PC-3 (cell line): ENCODE data around the gene LTB. TPM values are rescaled to one million over a fixed set of nuclear protein-coding genes. Genes with fewer than 3 reads are reported as not detected.
"Not testable (repeated sequence)": the region's sequence is repeated elsewhere in the genome, so short reads cannot be mapped to it uniquely, and the experiment has no call there.

Source experiments
- ATAC-seq: fragments of 200-7000 bp; cut with Tn5 transposase; 2 replicates; pipeline ENCODE4 v1.9.1; 2020; ENCODE audit warnings: mild to moderate bottlenecking, moderate library complexity
- BruUV-seq: library from RNA; stranded (reverse); fragments of 400-500 nt; replicated peaks from 2 replicates; lab custom pipeline; 2021; lab: Mats Ljungman, UMichigan
- CTCF ChIA-PET: fragments of 300-600 bp; sonication (Branson Sonifier 250); formaldehyde crosslinking; loops from one replicate; lab custom pipeline; 2022; ENCODE audit warnings: antibody characterized with exemption; lab: Charles Lee
- POLR2A ChIA-PET: fragments of 300-600 bp; sonication (Branson Sonifier 250); formaldehyde crosslinking; loops from one replicate; lab custom pipeline; 2022; ENCODE audit warnings: antibody characterized with exemption; ENCODE audit not compliant: unreplicated experiment; lab: Charles Lee
- DNase-seq: peaks from one replicate; pipeline ENCODE4 v3.0.0-alpha.2; 2015
- H2AFZ ChIP-seq: fragments of 300-600 bp; sonication (generic); 2 replicates; pipeline ENCODE4 v1.6.0; 2016; ENCODE audit warnings: antibody characterized with exemption, low read length
- H3F3A ChIP-seq: fragments of 300-600 bp; sonication (generic); one replicate; pipeline ENCODE4 v1.6.0; 2017; ENCODE audit warnings: antibody characterized with exemption, low read length, control low read depth, mild to moderate bottlenecking; ENCODE audit not compliant: unreplicated experiment
- H3K27ac ChIP-seq: fragments of 300-600 bp; sonication (generic); 2 replicates; pipeline ENCODE4 v1.5.1; 2016; ENCODE audit warnings: mild to moderate bottlenecking, low read length
- H3K27me3 ChIP-seq: fragments of 300-600 bp; sonication (generic); 2 replicates; pipeline ENCODE4 v1.6.1; 2016; ENCODE audit warnings: low read length, mixed read lengths
- H3K36me3 ChIP-seq: fragments of 300-600 bp; sonication (generic); 2 replicates; pipeline ENCODE4 v1.6.1; 2016; ENCODE audit warnings: low read depth, mixed run types, low read length, mixed read lengths
- H3K4me1 ChIP-seq: fragments of 300-600 bp; sonication (generic); 2 replicates; pipeline ENCODE4 v1.5.1; 2016; ENCODE audit warnings: low read length; ENCODE audit not compliant: insufficient read depth
- H3K4me2 ChIP-seq: fragments of 300-600 bp; sonication (generic); 2 replicates; pipeline ENCODE4 v1.6.0; 2016; ENCODE audit warnings: low read length
- H3K4me3 ChIP-seq: fragments of 300-600 bp; sonication (generic); 2 replicates; pipeline ENCODE4 v1.5.1; 2016; ENCODE audit warnings: mild to moderate bottlenecking, low read length, mixed read lengths
- H3K79me2 ChIP-seq: fragments of 300-600 bp; sonication (generic); 2 replicates; pipeline ENCODE4 v1.6.1; 2017; ENCODE audit warnings: low read length, mixed read lengths
- H3K9ac ChIP-seq: fragments of 300-600 bp; sonication (generic); 2 replicates; pipeline ENCODE4 v1.6.0; 2016; ENCODE audit warnings: mild to moderate bottlenecking, low read length
- H3K9me2 ChIP-seq: fragments of 300-600 bp; sonication (generic); replicated peaks from 2 replicates; pipeline ENCODE4 v1.6.1; 2016; ENCODE audit warnings: mixed run types, low read length, mixed read lengths
- H3K9me3 ChIP-seq: fragments of 300-600 bp; sonication (generic); 2 replicates; pipeline ENCODE4 v1.6.1; 2016; ENCODE audit warnings: low read length, mixed read lengths
- H4K20me1 ChIP-seq: fragments of 300-600 bp; sonication (generic); 2 replicates; pipeline ENCODE4 v1.6.1; 2016; ENCODE audit warnings: low read length, mixed read lengths
- EZH2 ChIP-seq: fragments of 300-600 bp; sonication (generic); IDR thresholded peaks from one replicate; pipeline ENCODE4 v1.6.1; 2017; ENCODE audit warnings: antibody characterized with exemption, mild to moderate bottlenecking, low read length; ENCODE audit not compliant: unreplicated experiment
- EZH2phosphoT487 ChIP-seq: fragments of 300-600 bp; sonication (generic); IDR thresholded peaks from 2 replicates; pipeline ENCODE4 v1.6.1; 2018; ENCODE audit warnings: mild to moderate bottlenecking, antibody characterized with exemption, low read length, borderline replicate concordance
- intact Hi-C: fragments of 100-400 bp; cut with micrococcal nuclease; formaldehyde crosslinking; loops from 2 replicates; pipeline ENCODE4 v1.9.0; 2023
- total RNA-seq: library from RNA; depleted of rRNA; stranded (reverse); fragments of >200 nt; gene quantifications from 2 replicates; pipeline ENCODE4 v1.2.3, GENCODE V29; 2014
- TF ChIP-seq, protein P1 (sequence below): fragments of 300-600 bp; sonication (generic); conservative IDR thresholded peaks from 2 replicates; pipeline ENCODE4 v1.5.1; 2017; ENCODE audit warnings: antibody characterized with exemption, low read depth, mild to moderate bottlenecking, low read length

The LTB gene
- total RNA-seq, 1 experiment from 2014 or later, result 1.5 TPM

DNA sequence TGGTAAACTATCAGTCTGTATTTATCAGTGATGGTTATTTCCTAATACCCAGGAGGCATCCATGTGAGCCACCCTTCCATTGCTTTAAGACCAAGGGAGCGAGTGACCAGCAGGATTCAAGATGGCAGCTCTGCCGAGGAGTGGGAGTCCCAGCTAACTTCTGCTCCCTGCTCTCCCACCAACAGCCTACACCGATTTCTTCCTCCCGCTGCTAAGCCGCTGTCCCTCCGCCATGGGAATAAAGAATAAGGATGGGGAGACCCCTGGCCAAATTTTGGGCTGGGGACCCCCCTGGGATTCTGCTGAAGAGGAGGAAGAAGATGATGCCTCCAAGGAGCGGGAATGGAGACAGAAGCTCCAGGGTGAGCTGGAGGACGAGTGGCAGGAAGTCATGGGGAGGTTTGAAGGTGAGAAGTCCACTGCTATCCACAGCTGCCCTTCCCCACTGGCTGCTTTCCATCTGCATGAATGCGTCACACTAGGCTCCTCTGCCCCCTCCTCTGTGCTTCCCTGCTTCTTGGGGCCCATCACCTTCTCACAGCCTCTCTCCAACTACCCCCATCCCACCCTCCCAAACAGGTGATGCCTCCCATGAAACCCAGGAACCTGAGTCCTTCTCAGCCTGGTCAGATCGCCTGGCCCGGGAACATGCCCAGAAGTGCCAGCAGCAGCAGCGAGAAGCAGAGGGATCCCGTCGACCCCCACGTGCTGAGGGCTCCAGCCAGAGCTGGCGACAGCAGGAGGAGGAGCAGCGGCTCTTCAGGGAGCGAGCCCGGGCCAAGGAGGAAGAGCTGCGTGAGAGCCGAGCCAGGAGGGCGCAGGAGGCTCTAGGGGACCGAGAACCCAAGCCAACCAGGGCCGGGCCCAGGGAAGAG, 24.5 kb downstream of the LTB start:
- no peak for ATAC-seq
- Histone ChIP-seq H3K4me1 (peaks cover 18% of the 10 kb centered on the region), H3K9me3 (no peaks in the 10 kb centered on the region), H3K27ac (no peak overlapping the region), H4K20me1 (no peaks in the 10 kb centered on the region), H3K36me3 (peaks cover 22% of the 10 kb centered on the region), H3K9ac (no peak overlapping the region), H3K4me3 (no peak overlapping the region), H2AFZ (no peak overlapping the region), H3F3A (no peaks in the 10 kb centered on the region), H3K27me3 (no peaks in the 10 kb centered on the region), H3K9me2 (no peaks in the 10 kb centered on the region), H3K79me2 (no peaks in the 10 kb centered on the region), H3K4me2 (no peak overlapping the region)
- BruUV-seq, result TSS peak; percentile 33
- POLR2A ChIA-PET, result no interaction called here
- DNase-seq, result no peak
- intact Hi-C loops, result no loop called here
- TF ChIP-seq, protein P1, sequence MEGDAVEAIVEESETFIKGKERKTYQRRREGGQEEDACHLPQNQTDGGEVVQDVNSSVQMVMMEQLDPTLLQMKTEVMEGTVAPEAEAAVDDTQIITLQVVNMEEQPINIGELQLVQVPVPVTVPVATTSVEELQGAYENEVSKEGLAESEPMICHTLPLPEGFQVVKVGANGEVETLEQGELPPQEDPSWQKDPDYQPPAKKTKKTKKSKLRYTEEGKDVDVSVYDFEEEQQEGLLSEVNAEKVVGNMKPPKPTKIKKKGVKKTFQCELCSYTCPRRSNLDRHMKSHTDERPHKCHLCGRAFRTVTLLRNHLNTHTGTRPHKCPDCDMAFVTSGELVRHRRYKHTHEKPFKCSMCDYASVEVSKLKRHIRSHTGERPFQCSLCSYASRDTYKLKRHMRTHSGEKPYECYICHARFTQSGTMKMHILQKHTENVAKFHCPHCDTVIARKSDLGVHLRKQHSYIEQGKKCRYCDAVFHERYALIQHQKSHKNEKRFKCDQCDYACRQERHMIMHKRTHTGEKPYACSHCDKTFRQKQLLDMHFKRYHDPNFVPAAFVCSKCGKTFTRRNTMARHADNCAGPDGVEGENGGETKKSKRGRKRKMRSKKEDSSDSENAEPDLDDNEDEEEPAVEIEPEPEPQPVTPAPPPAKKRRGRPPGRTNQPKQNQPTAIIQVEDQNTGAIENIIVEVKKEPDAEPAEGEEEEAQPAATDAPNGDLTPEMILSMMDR, result no peak
- TF ChIP-seq EZH2phosphoT487 (no peak), EZH2 (no peak)
- CTCF ChIA-PET, result no interaction called here

DNA sequence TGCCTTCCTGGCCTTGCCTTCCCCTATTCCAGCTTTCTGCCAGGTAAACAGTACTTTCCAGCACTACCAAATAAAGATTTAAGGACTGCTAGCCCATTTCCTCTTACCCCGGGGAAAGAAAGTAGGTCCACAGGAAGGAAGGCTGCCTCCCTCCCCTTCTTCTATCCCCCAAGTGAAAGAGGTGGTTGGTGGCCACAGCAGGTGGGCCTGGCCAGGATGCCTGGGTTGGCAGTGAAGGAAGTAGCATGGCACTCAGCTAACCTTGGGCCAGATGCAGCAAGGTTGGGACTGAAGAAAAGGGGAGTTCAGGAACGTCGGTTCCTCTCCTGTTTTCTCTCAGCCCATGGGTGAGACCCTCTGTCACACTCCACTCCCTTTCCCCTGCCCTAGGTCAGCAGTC, 25.9 kb downstream of the LTB start:
- Histone ChIP-seq H3K4me1 (peaks cover 18% of the 10 kb centered on the region), H3K9me2 (no peaks in the 10 kb centered on the region), H3K27me3 (no peaks in the 10 kb centered on the region), H3K36me3 (peaks cover 22% of the 10 kb centered on the region), H3K4me2 (no peak overlapping the region), H3K27ac (no peak overlapping the region), H3K9ac (no peak overlapping the region), H3K4me3 (no peak overlapping the region), H2AFZ (no peak overlapping the region), H3F3A (no peaks in the 10 kb centered on the region), H3K9me3 (no peaks in the 10 kb centered on the region), H4K20me1 (no peaks in the 10 kb centered on the region), H3K79me2 (no peaks in the 10 kb centered on the region)
- TF ChIP-seq EZH2 (no peak), EZH2phosphoT487 (no peak)
- TF ChIP-seq, protein P1, result no peak
- CTCF ChIA-PET, result interaction anchor here (0.7 kb wide), 1 partner anchor 40 kb away, joined by 4 read pairs; no protein-coding TSS in a partner anchor
- no TSS peak for BruUV-seq
- ATAC-seq (no peak), DNase-seq (no peak)
- POLR2A ChIA-PET, result no interaction called here
- intact Hi-C loops, result no loop called here

DNA sequence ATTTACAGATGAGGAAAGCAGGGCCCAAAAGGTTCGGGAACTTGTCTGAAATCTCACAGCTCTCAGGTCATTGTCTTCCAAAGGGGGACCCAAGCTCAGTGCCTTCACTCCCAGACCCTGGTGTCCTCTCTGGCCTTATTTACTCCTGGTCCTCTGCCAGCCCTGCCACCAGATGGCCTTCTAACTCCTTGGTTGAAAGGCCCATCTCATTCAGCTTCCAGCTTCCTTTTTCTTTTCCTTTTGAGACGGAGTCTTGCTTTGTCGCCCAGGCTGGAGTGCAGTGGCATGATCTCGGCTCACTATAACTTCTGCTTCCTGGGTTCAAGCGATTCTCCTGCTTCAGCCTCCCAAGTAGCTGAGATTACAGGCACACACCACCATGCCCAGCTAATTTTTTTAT, 30.9 kb downstream of the LTB start:
- BruUV-seq, H4K20me1 ChIP-seq, H3K27ac ChIP-seq, H3K9me2 ChIP-seq, ATAC-seq, H2AFZ ChIP-seq, H3K4me3 ChIP-seq, POLR2A ChIA-PET, H3F3A ChIP-seq, H3K4me2 ChIP-seq, H3K9ac ChIP-seq, intact Hi-C loops, H3K27me3 ChIP-seq, H3K9me3 ChIP-seq: not testable (repeated sequence)
- CTCF ChIA-PET, result interaction anchor here (0.6 to 2.4 kb wide), 2 partner anchors 46 to 49 kb away, joined by 9 to 37 read pairs; no protein-coding TSS in a partner anchor
- H3K4me1 ChIP-seq, result peaks cover 14% of the 10 kb centered on the region
- peaks cover 21% of the 10 kb centered on the region for H3K36me3 ChIP-seq
- peak; percentile 53 for DNase-seq
- peaks cover 23% of the 10 kb centered on the region for H3K79me2 ChIP-seq
- TF ChIP-seq, protein P1, result peak; percentile 52
